ENCODE data around the gene OR6J1. TPM values are rescaled to one million over a fixed set of nuclear protein-coding genes. Genes with fewer than 3 reads are reported as not detected.
"Not testable (repeated sequence)": the region's sequence is repeated elsewhere in the genome, so short reads cannot be mapped to it uniquely, and the experiment has no call there.

The OR6J1 gene
- total RNA-seq, 3 donors from 2014 or later: not detected

GRCh38 chr14:22626590-22626989 is 17.6 kb downstream of the OR6J1 start:
- intact Hi-C loops (cut with DNase I, micrococcal nuclease): no loop called here
- Histone ChIP-seq H3K36me3 (ENCODE audit: low read depth) (no peaks in the 10 kb centered on the region), H3K4me3 (no peak overlapping the region), H3K4me1 (ENCODE audit: low read depth) (no peaks in the 10 kb centered on the region), H3K9me3 (no peaks in the 10 kb centered on the region)
- DNase-seq (no peak), ATAC-seq (no peak)
- TF ChIP-seq, protein P1, sequence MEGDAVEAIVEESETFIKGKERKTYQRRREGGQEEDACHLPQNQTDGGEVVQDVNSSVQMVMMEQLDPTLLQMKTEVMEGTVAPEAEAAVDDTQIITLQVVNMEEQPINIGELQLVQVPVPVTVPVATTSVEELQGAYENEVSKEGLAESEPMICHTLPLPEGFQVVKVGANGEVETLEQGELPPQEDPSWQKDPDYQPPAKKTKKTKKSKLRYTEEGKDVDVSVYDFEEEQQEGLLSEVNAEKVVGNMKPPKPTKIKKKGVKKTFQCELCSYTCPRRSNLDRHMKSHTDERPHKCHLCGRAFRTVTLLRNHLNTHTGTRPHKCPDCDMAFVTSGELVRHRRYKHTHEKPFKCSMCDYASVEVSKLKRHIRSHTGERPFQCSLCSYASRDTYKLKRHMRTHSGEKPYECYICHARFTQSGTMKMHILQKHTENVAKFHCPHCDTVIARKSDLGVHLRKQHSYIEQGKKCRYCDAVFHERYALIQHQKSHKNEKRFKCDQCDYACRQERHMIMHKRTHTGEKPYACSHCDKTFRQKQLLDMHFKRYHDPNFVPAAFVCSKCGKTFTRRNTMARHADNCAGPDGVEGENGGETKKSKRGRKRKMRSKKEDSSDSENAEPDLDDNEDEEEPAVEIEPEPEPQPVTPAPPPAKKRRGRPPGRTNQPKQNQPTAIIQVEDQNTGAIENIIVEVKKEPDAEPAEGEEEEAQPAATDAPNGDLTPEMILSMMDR (IDR thresholded peaks at IDR 0.05): no peak

- no peak for ATAC-seq
Observed at GRCh38 chr14:22623047-22623446, 21.1 kb downstream of the OR6J1 start.

GRCh38 chr14:22622255-22622654 is 21.9 kb downstream of the OR6J1 start:
- Histone ChIP-seq H3K36me3 (ENCODE audit: low read depth) (no peaks in the 10 kb centered on the region), H3K4me3 (no peak overlapping the region), H3K4me1 (ENCODE audit: low read depth) (no peaks in the 10 kb centered on the region), H3K9me3 (no peaks in the 10 kb centered on the region)
- TF ChIP-seq, protein P1 (IDR thresholded peaks at IDR 0.05): no peak
- DNase-seq (no peak), ATAC-seq (no peak)
- intact Hi-C loops (cut with DNase I, micrococcal nuclease): no loop called here

More at GRCh38 chr14:22623047-22623446, 21.1 kb downstream of the OR6J1 start:
- TF ChIP-seq, protein P1 (IDR thresholded peaks at IDR 0.05): no peak
- Histone ChIP-seq H3K4me3 (no peak overlapping the region), H3K9me3 (no peaks in the 10 kb centered on the region), H3K36me3 (ENCODE audit: low read depth) (no peaks in the 10 kb centered on the region), H3K4me1 (ENCODE audit: low read depth) (no peaks in the 10 kb centered on the region)
- intact Hi-C loops (cut with DNase I, micrococcal nuclease): no loop called here
- no peak for DNase-seq

DNA sequence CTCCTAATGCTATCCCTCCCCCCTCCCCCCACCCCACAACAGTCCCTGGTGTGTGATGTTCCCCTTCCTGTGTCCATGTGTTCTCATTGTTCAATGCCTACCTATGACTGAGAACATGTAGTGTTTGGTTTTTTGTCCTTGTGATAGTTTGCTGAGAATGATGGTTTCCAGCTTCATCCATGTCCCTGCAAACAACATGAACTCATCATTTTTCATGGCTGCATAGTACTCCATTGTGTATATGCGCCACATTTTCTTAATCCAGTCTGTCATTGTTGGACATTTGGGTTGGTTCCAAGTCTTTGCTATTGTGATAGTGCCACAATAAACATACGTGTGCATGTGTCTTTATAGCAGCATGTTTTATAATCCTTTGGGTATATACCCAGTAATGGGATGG is 28.4 kb downstream of the OR6J1 start:
- DNase-seq; intact Hi-C loops (cut with DNase I, micrococcal nuclease); H3K9me3 ChIP-seq; H3K4me3 ChIP-seq; H3K4me1 ChIP-seq (ENCODE audit: low read depth); ATAC-seq; H3K36me3 ChIP-seq (ENCODE audit: low read depth): not testable (repeated sequence)

- TF ChIP-seq, protein P1 (IDR thresholded peaks at IDR 0.05): no peak
- Histone ChIP-seq H3K9me3 (no peaks in the 10 kb centered on the region), H3K4me3 (no peak overlapping the region), H3K36me3 (ENCODE audit: low read depth) (no peaks in the 10 kb centered on the region), H3K4me1 (ENCODE audit: low read depth) (no peaks in the 10 kb centered on the region)
- DNase-seq (no peak), ATAC-seq (peak; percentile 63)
- intact Hi-C loops (cut with DNase I, micrococcal nuclease): no loop called here
Observed at GRCh38 chr14:22614240-22614799, 29.8 kb downstream of the OR6J1 start.

DNA sequence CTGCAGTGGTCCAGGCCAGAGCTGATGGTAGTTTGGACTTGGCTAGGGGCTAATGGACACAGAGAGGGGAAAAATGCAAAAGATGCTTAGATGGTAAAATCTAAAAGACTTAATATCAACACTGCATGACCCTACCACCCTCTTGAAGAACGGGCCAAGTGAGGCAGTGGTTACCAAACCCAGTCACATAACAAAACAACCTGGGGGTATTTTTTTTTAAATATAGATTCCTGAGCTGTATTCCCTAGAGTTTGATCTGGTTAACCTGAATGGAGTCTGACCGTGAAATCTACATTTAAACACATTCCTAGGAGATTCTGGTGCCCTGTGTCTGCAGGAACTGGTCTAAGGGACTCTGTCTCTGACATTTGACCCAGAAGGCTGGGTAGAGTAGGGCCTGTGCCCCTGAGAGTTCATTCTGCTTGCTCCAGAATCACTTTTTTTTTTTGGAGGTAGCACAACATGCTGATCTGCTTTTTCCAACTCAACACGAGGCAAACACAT is 30.4 kb downstream of the OR6J1 start:
- ATAC-seq (no peak), DNase-seq (no peak)
- no peaks in the 10 kb centered on the region for H3K4me1 ChIP-seq (ENCODE audit: low read depth)
- TF ChIP-seq, protein P1 (IDR thresholded peaks at IDR 0.05): no peak
- no peak overlapping the region for H3K4me3 ChIP-seq
- intact Hi-C loops (cut with DNase I, micrococcal nuclease): no loop called here
- no peaks in the 10 kb centered on the region for H3K36me3 ChIP-seq (ENCODE audit: low read depth)
- H3K9me3 ChIP-seq: no peaks in the 10 kb centered on the region

Measured in mucosa of descending colon (tissue), 3 donors.